PFSK-1 (cell line): ENCODE results near the gene KCNG4.

ENCODE experiments used
- FOXP2 ChIP-seq: optimal IDR thresholded peaks from 2 replicates; pipeline ENCODE3; 2011; ENCODE audit warnings: borderline replicate concordance, control low read depth, inconsistent platforms; ENCODE audit not compliant: insufficient read depth; ENCODE audit errors: extremely low read length, extremely low read depth
- POLR2AphosphoS5 ChIP-seq: IDR thresholded peaks from 2 replicates; pipeline ENCODE4 v1.6.1; 2012; ENCODE audit warnings: low read depth, mild to moderate bottlenecking, control low read depth, low read length, moderate library complexity
- SIN3A ChIP-seq: IDR thresholded peaks from 2 replicates; pipeline ENCODE4 v1.6.1; 2012; ENCODE audit warnings: mild to moderate bottlenecking, low read length, moderate library complexity, borderline replicate concordance; ENCODE audit not compliant: insufficient read depth
- TAF1 ChIP-seq: IDR thresholded peaks from 2 replicates; pipeline ENCODE4 v1.6.1; 2012; ENCODE audit warnings: low read length, control low read depth, borderline replicate concordance; ENCODE audit not compliant: insufficient read depth
- TF ChIP-seq, protein P1 (sequence below), 2 experiments: IDR thresholded peaks; 2 replicates each; pipeline versions ENCODE4 v1.6.1 to v1.8.0; 2011 to 2012; ENCODE audit warnings: low read depth in 2 of 2, low read length in 2 of 2, control low read depth in 1 of 2, inconsistent platforms in 1 of 2, mild to moderate bottlenecking in 1 of 2, moderate library complexity in 1 of 2; ENCODE audit not compliant: insufficient read depth in 1 of 2

Gene KCNG4

DNA sequence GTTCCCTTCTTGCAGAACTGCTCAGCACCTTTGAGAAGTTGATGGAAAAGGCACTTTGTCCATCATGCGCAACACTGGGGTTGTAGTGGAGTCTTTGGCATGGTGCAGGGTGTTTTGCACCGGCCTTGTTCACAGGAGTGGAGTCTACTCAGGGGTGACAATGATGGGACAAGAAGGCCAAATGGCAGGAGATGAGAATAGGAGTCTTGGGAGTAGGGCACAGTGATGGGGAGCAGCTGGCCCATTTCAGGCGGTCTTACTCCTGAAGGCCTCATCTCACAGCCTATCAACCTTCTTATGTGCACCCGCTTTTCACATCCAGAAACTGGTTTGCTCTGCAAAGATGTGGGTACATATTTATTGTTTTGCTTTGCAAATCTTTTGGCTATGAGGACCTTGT is 13.4 kb upstream of the KCNG4 start:
- TF ChIP-seq FOXP2 (no peak), TAF1 (no peak), SIN3A (no peak), POLR2AphosphoS5 (no peak)
- TF ChIP-seq, protein P1, sequence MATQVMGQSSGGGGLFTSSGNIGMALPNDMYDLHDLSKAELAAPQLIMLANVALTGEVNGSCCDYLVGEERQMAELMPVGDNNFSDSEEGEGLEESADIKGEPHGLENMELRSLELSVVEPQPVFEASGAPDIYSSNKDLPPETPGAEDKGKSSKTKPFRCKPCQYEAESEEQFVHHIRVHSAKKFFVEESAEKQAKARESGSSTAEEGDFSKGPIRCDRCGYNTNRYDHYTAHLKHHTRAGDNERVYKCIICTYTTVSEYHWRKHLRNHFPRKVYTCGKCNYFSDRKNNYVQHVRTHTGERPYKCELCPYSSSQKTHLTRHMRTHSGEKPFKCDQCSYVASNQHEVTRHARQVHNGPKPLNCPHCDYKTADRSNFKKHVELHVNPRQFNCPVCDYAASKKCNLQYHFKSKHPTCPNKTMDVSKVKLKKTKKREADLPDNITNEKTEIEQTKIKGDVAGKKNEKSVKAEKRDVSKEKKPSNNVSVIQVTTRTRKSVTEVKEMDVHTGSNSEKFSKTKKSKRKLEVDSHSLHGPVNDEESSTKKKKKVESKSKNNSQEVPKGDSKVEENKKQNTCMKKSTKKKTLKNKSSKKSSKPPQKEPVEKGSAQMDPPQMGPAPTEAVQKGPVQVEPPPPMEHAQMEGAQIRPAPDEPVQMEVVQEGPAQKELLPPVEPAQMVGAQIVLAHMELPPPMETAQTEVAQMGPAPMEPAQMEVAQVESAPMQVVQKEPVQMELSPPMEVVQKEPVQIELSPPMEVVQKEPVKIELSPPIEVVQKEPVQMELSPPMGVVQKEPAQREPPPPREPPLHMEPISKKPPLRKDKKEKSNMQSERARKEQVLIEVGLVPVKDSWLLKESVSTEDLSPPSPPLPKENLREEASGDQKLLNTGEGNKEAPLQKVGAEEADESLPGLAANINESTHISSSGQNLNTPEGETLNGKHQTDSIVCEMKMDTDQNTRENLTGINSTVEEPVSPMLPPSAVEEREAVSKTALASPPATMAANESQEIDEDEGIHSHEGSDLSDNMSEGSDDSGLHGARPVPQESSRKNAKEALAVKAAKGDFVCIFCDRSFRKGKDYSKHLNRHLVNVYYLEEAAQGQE (IDR thresholded peaks at IDR 0.05; ENCODE audit: insufficient read depth in 1 of 2, low read depth in 2 of 2, low read length in 2 of 2): no peak

DNA sequence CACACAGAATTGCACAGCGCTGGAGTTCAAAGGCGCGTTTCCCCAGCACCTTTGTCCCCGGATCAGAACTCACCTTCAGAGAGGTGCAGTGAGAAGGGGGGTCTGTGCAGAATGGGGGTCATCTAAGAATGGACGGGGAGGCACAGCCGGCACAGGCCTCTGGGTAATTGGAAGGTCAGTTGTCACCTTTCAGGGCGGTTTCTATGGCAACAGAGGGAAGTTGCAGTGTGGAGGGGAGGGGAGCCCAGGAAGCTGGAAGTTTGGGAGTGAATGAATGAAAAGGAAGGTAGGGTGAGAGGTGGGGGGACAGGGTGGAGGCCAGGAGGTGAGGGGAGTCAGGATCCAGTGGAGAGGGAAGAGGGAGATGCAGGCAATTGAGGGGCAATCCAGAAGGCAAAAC is 12.4 kb upstream of the KCNG4 start:
- no peak for TF ChIP-seq FOXP2

GRCh38 chr16:84247844-84248243 is 8.0 kb upstream of the KCNG4 start:
- TF ChIP-seq POLR2AphosphoS5 (no peak), TAF1 (no peak), FOXP2 (no peak), SIN3A (no peak)
- TF ChIP-seq, protein P1 (IDR thresholded peaks at IDR 0.05; ENCODE audit: insufficient read depth in 1 of 2, low read depth in 2 of 2, low read length in 2 of 2): no peak

- TF ChIP-seq TAF1: no peak
- no peak for TF ChIP-seq SIN3A
- TF ChIP-seq FOXP2: no peak
- TF ChIP-seq, protein P1 (IDR thresholded peaks at IDR 0.05; ENCODE audit: insufficient read depth in 1 of 2, low read depth in 2 of 2, low read length in 2 of 2): no peak
- TF ChIP-seq POLR2AphosphoS5: no peak
Measured at GRCh38 chr16:84247331-84247730, 7.5 kb upstream of the KCNG4 start.

GRCh38 chr16:84246679-84247077 is 6.9 kb upstream of the KCNG4 start:
- no peak for TF ChIP-seq SIN3A
- TF ChIP-seq, protein P1 (IDR thresholded peaks at IDR 0.05; ENCODE audit: insufficient read depth in 1 of 2, low read depth in 2 of 2, low read length in 2 of 2): no peak
- TF ChIP-seq POLR2AphosphoS5: no peak
- no peak for TF ChIP-seq FOXP2
- TF ChIP-seq TAF1: no peak
